Parathyroid adenoma (tissue), 2 donors: ENCODE measurements around the gene ZRANB1.

ENCODE experiments used
- H2AFZ ChIP-seq: fragments of 300-600 bp; sonication (generic); one replicate; pipeline ENCODE4 v1.7.0; 2017; ENCODE audit warnings: antibody characterized with exemption, mild to moderate bottlenecking
- H3K27ac ChIP-seq: fragments of 300-600 bp; sonication (generic); one replicate; pipeline ENCODE4 v1.7.0; 2017
- H3K27me3 ChIP-seq: fragments of 300-600 bp; sonication (generic); one replicate; pipeline ENCODE4 v1.7.0; 2017; ENCODE audit warnings: low read length; ENCODE audit not compliant: control insufficient read depth, insufficient read depth
- H3K36me3 ChIP-seq: fragments of 300-600 bp; sonication (generic); one replicate; pipeline ENCODE4 v1.7.0; 2017; ENCODE audit warnings: low read length; ENCODE audit not compliant: control insufficient read depth, insufficient read depth
- H3K4me1 ChIP-seq: fragments of 300-600 bp; sonication (generic); one replicate; pipeline ENCODE4 v1.7.0; 2017; ENCODE audit warnings: control low read depth
- H3K4me2 ChIP-seq: fragments of 300-600 bp; sonication (generic); one replicate; pipeline ENCODE4 v1.7.0; 2017; ENCODE audit warnings: low read length
- H3K4me3 ChIP-seq: fragments of 300-600 bp; sonication (generic); one replicate; pipeline ENCODE4 v1.7.0; 2017; ENCODE audit warnings: low read depth, low read length
- H3K79me2 ChIP-seq: fragments of 300-600 bp; sonication (generic); one replicate; pipeline ENCODE4 v1.7.0; 2017; ENCODE audit warnings: control low read depth
- H3K9ac ChIP-seq: fragments of 300-600 bp; sonication (generic); one replicate; pipeline ENCODE4 v1.7.0; 2017; ENCODE audit warnings: mild to moderate bottlenecking
- H3K9me3 ChIP-seq: fragments of 300-600 bp; sonication (generic); one replicate; pipeline ENCODE4 v1.7.0; 2017; ENCODE audit warnings: low read length; ENCODE audit not compliant: control insufficient read depth
- CTCF ChIP-seq: fragments of 300-600 bp; sonication (generic); IDR thresholded peaks from one replicate; pipeline ENCODE4 v1.7.0; 2017; ENCODE audit warnings: antibody characterized with exemption, mild to moderate bottlenecking
- donor health status: primary hyperparathyroidism.

The ZRANB1 gene

GRCh38 chr10:124943301-124944092, 1.6 kb downstream of the ZRANB1 start:
- H3K36me3 ChIP-seq: no peaks in the 10 kb centered on the region
- peaks cover 9% of the 10 kb centered on the region for H3K4me1 ChIP-seq
- peak overlapping the region; percentile 12 for H3K4me2 ChIP-seq
- no peak overlapping the region for H3K4me3 ChIP-seq
- no peaks in the 10 kb centered on the region for H3K27me3 ChIP-seq
- peaks cover 41% of the 10 kb centered on the region for H3K79me2 ChIP-seq
- no peak overlapping the region for H3K9ac ChIP-seq
- H2AFZ ChIP-seq: no peak overlapping the region
- H3K9me3 ChIP-seq: no peaks in the 10 kb centered on the region
- H3K27ac ChIP-seq: no peak overlapping the region
- no peak for TF ChIP-seq CTCF

DNA sequence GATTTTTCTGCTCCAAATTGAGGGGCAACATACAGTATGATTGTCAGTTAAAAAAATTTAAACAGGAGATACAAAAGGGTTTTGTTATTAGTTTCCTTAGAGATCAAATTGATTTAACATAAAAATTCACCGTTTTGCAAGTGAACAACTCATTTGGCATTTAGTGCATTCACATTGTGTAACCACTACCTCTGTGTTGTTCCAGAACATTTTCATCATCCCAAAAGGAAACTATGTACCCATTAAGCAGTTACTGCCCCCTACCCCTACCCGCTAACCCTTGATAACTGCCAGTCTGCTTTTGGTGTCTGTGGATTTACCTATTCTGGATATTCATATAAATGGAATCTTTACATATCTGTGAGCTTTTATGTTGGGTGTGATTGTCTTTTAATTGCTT, 3.1 kb downstream of the ZRANB1 start:
- Histone ChIP-seq H3K79me2 (peaks cover 44% of the 10 kb centered on the region), H3K27me3 (no peaks in the 10 kb centered on the region), H3K4me3 (no peak overlapping the region), H3K4me2 (no peak overlapping the region), H3K27ac (no peak overlapping the region), H3K4me1 (peaks cover 9% of the 10 kb centered on the region), H2AFZ (no peak overlapping the region), H3K36me3 (no peaks in the 10 kb centered on the region), H3K9me3 (no peaks in the 10 kb centered on the region), H3K9ac (no peak overlapping the region)
- TF ChIP-seq CTCF: no peak

DNA sequence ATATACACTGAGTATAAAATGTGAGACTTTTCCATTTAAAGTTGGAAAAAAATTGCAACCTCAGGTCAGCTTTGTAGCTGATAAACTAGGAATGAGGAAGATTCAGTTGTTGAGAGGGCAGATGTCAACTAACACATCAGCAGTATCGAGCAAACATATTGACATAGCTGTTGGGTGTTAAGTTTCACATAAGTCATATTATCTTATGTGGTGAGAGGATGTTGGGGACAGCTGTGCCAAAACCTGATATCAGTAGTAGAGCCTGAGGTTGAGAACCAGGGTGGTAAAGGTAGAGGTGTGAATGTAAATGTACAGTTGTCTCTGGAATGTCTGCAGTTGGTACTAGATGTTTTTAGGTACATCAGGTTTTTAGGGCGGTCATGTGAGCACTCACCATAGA, 5.0 kb downstream of the ZRANB1 start:
- H3K9me3 ChIP-seq: no peaks in the 10 kb centered on the region
- H3K36me3 ChIP-seq: no peaks in the 10 kb centered on the region
- TF ChIP-seq CTCF: no peak
- H2AFZ ChIP-seq: no peak overlapping the region
- H3K27ac ChIP-seq: no peak overlapping the region
- no peak overlapping the region for H3K9ac ChIP-seq
- peaks cover 9% of the 10 kb centered on the region for H3K4me1 ChIP-seq
- H3K79me2 ChIP-seq: peaks cover 41% of the 10 kb centered on the region
- peak overlapping the region; percentile 42 for H3K4me2 ChIP-seq
- H3K27me3 ChIP-seq: no peaks in the 10 kb centered on the region
- H3K4me3 ChIP-seq: no peak overlapping the region

- no peak overlapping the region for H3K4me2 ChIP-seq
- no peak overlapping the region for H3K27ac ChIP-seq
- no peaks in the 10 kb centered on the region for H3K27me3 ChIP-seq
- no peaks in the 10 kb centered on the region for H3K9me3 ChIP-seq
- peaks cover 54% of the 10 kb centered on the region for H3K79me2 ChIP-seq
- H3K4me3 ChIP-seq: no peak overlapping the region
- no peak overlapping the region for H3K9ac ChIP-seq
- peaks cover 9% of the 10 kb centered on the region for H3K4me1 ChIP-seq
- no peaks in the 10 kb centered on the region for H3K36me3 ChIP-seq
- H2AFZ ChIP-seq: no peak overlapping the region
- no peak for TF ChIP-seq CTCF
These were observed 7.6 kb downstream of the ZRANB1 start for GRCh38 chr10:124949543-124949942.

DNA sequence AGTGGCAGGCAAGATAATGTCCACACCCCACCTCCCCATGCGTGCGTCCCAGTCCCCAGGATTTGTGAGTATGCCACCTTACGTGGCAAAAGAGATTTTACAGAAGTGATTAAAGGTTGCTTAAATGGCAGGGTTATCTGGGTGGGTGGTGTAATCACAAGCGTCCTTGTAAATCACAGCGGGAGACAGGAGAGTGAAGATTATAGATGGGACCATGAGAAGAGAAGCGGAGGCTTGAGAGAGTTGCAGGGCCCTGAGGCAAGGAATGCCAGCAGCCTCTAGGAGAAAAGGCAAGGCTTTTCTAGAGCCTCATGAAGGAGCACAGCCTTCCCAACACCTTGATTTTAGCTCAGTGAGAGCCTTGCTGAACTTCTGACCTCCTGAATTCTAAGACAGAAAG, 10.2 kb downstream of the ZRANB1 start:
- no peaks in the 10 kb centered on the region for H3K27me3 ChIP-seq
- H3K27ac ChIP-seq: no peak overlapping the region
- H3K36me3 ChIP-seq: no peaks in the 10 kb centered on the region
- H3K79me2 ChIP-seq: peaks cover 60% of the 10 kb centered on the region
- H3K4me3 ChIP-seq: no peak overlapping the region
- H3K9ac ChIP-seq: no peak overlapping the region
- H3K9me3 ChIP-seq: no peaks in the 10 kb centered on the region
- no peak overlapping the region for H2AFZ ChIP-seq
- H3K4me2 ChIP-seq: no peak overlapping the region
- no peak for TF ChIP-seq CTCF
- peaks cover 9% of the 10 kb centered on the region for H3K4me1 ChIP-seq
